Ovary (tissue), 3 donors: ENCODE results near the gene FBXO48.
"Not testable (repeated sequence)": the region's sequence is repeated elsewhere in the genome, so short reads cannot be mapped to it uniquely, and the experiment has no call there.

Source experiments
- CTCF ChIP-seq, 3 donors: fragments of 450-650 bp in 2 of 3; fragments of 200-600 bp in 1 of 3; IDR thresholded peaks; one replicate each; pipeline versions ENCODE4 v1.5.1 to v1.8.0; 2016 to 2022; ENCODE audit warnings: antibody characterized with exemption in 3 of 3, mild to moderate bottlenecking in 1 of 3
- POLR2A ChIP-seq: fragments of 450-650 bp; IDR thresholded peaks from one replicate; pipeline ENCODE4 v1.6.1; 2017; ENCODE audit warnings: antibody characterized with exemption, mild to moderate bottlenecking, moderate library complexity
- donor health status: DM: no; HTN: no; CAD: no.

- not testable (repeated sequence) for TF ChIP-seq CTCF (IDR thresholded peaks at IDR 0.05); POLR2A
Observed at GRCh38 chr2:68488605-68489004, 21.5 kb upstream of the FBXO48 start.
